IMR-90 (cell line): Measurements from ENCODE around the gene TTC39B.
"Not testable (repeated sequence)": the region's sequence is repeated elsewhere in the genome, so short reads cannot be mapped to it uniquely, and the experiment has no call there.

ENCODE experiments used
- BHLHE40 ChIP-seq: fragments of 150-350 bp; IDR thresholded peaks from 2 replicates; pipeline ENCODE4 v1.6.1; 2016; ENCODE audit warnings: mild to moderate bottlenecking, low read depth, low read length
- CEBPB ChIP-seq: IDR thresholded peaks from 2 replicates; pipeline ENCODE4 v1.6.1; 2012; ENCODE audit warnings: low read depth, low read length, improper control_type of control experiment
- CTCF ChIP-seq: conservative IDR thresholded peaks from 2 replicates; pipeline ENCODE4 v1.5.1; 2012; ENCODE audit warnings: mild to moderate bottlenecking, low read depth, low read length, improper control_type of control experiment
- FOS ChIP-seq: fragments of 150-350 bp; IDR thresholded peaks from 2 replicates; pipeline ENCODE4 v1.6.1; 2016; ENCODE audit warnings: low read depth, low read length
- MAFK ChIP-seq: IDR thresholded peaks from 2 replicates; pipeline ENCODE4 v1.6.1; 2012; ENCODE audit warnings: low read depth, low read length, improper control_type of control experiment
- MAZ ChIP-seq: IDR thresholded peaks from 2 replicates; pipeline ENCODE4 v1.6.1; 2012; ENCODE audit warnings: low read depth, mild to moderate bottlenecking, low read length, improper control_type of control experiment, moderate library complexity, borderline replicate concordance
- MXI1 ChIP-seq: IDR thresholded peaks from 2 replicates; pipeline ENCODE4 v1.6.1; 2012; ENCODE audit warnings: low read depth, mild to moderate bottlenecking, low read length, moderate library complexity, borderline replicate concordance
- NFE2L2 ChIP-seq: fragments of 150-350 bp; IDR thresholded peaks from 2 replicates; pipeline ENCODE4 v1.6.1; 2016; ENCODE audit warnings: low read depth, mild to moderate bottlenecking, low read length
- POLR2A ChIP-seq: IDR thresholded peaks from 2 replicates; pipeline ENCODE4 v1.6.1; 2012; ENCODE audit warnings: mild to moderate bottlenecking, low read depth, low read length
- RAD21 ChIP-seq: IDR thresholded peaks from 2 replicates; pipeline ENCODE4 v1.6.1; 2012; ENCODE audit warnings: low read length, improper control_type of control experiment
- RCOR1 ChIP-seq: IDR thresholded peaks from 2 replicates; pipeline ENCODE4 v1.6.1; 2012; ENCODE audit warnings: mild to moderate bottlenecking, low read length, improper control_type of control experiment; ENCODE audit not compliant: insufficient replicate concordance
- RFX5 ChIP-seq: IDR thresholded peaks from 2 replicates; pipeline ENCODE4 v1.8.0; 2012; ENCODE audit warnings: low read depth, mild to moderate bottlenecking, low read length, moderate library complexity
- SMC3 ChIP-seq: fragments of 150-350 bp; IDR thresholded peaks from 2 replicates; pipeline ENCODE4 v1.6.1; 2016; ENCODE audit warnings: low read depth, mild to moderate bottlenecking, antibody characterized with exemption, low read length, moderate library complexity
- USF2 ChIP-seq: fragments of 150-350 bp; IDR thresholded peaks from 2 replicates; pipeline ENCODE4 v1.6.1; 2017; ENCODE audit warnings: mild to moderate bottlenecking, antibody characterized with exemption, low read length, low read depth

GRCh38 chr9:15322695-15323094 lies 15.7 kb upstream of the TTC39B start:
- TF ChIP-seq POLR2A, CTCF, RAD21, RFX5, CEBPB, RCOR1, MAZ, SMC3, USF2, BHLHE40, FOS, MXI1, MAFK, NFE2L2: not testable (repeated sequence)
